HEK293 (cell line): ENCODE data around the gene PRICKLE1.

Experiments
- CTCF ChIA-PET: fragments of 350-600 bp; formaldehyde crosslinking; extraction: SDS; loops from one replicate; lab custom pipeline; 2021; ENCODE audit warnings: antibody characterized with exemption; lab: Yijun Ruan, JAX
- POLR2A ChIA-PET: fragments of 300-600 bp; formaldehyde crosslinking; extraction: SDS; loops from one replicate; lab custom pipeline; 2020; ENCODE audit warnings: antibody characterized with exemption, inconsistent platforms; lab: Yijun Ruan, JAX
- H3K27ac ChIP-seq: fragments of 200-500 bp; sonication (Bioruptor generic); 2 replicates; pipeline ENCODE4 v1.5.1; 2014; ENCODE audit warnings: low read depth, low read length, control low read depth, inconsistent platforms; ENCODE audit errors: extremely low read depth
- H3K36me3 ChIP-seq, 2 experiments: fragments of 200-500 bp in 1 of 2; sonication (Bioruptor generic) in 1 of 2; 1 replicate in 1 of 2; 2 replicates in 1 of 2; pipeline ENCODE4 v1.5.1; 2014 to 2017; ENCODE audit warnings: inconsistent platforms in 2 of 2, low read length in 2 of 2; ENCODE audit not compliant: control insufficient read depth in 2 of 2, insufficient read depth in 1 of 2
- H3K4me1 ChIP-seq: fragments of 200-500 bp; sonication (Bioruptor generic); 2 replicates; pipeline ENCODE4 v1.5.1; 2014; ENCODE audit warnings: mild to moderate bottlenecking, low read length, inconsistent platforms; ENCODE audit not compliant: control insufficient read depth, insufficient read depth
- H3K4me3 ChIP-seq: 2 replicates; pipeline ENCODE4 v1.5.1; 2011; ENCODE audit warnings: low read depth, mild to moderate bottlenecking, control low read depth, low read length, moderate library complexity
- H3K9me3 ChIP-seq: fragments of 200-500 bp; sonication (Bioruptor generic); 2 replicates; pipeline ENCODE4 v1.5.1; 2014; ENCODE audit warnings: low read depth, low read length, inconsistent platforms; ENCODE audit not compliant: control insufficient read depth, insufficient read depth
- AEBP2 ChIP-seq: fragments of 450-650 bp; formaldehyde crosslinking; IDR thresholded peaks from 2 replicates; pipeline ENCODE4 v1.5.1; 2016; ENCODE audit warnings: missing biosample characterization, missing genetic modification characterization, borderline replicate concordance
- INSM2 ChIP-seq: fragments of 450-650 bp; formaldehyde crosslinking; IDR thresholded peaks from 2 replicates; pipeline ENCODE4 v1.5.1; 2016; ENCODE audit warnings: missing biosample characterization, missing genetic modification characterization
- OSR2 ChIP-seq: fragments of 450-650 bp; formaldehyde crosslinking; IDR thresholded peaks from 2 replicates; pipeline ENCODE4 v1.5.1; 2016; ENCODE audit warnings: missing biosample characterization, missing genetic modification characterization
- PRDM6 ChIP-seq: fragments of 450-650 bp; formaldehyde crosslinking; IDR thresholded peaks from 2 replicates; pipeline ENCODE4 v1.5.1; 2017; ENCODE audit warnings: missing biosample characterization, missing genetic modification characterization
- SETDB1 ChIP-seq: IDR thresholded peaks from one replicate; pipeline ENCODE4 v1.6.1; 2017; ENCODE audit warnings: mild to moderate bottlenecking, low read length, moderate library complexity, mixed read lengths; ENCODE audit not compliant: insufficient read length
- TRIM28 ChIP-seq: IDR thresholded peaks from 2 replicates; pipeline ENCODE4 v1.6.1; 2011; ENCODE audit warnings: low read length, control low read depth, borderline replicate concordance
- WT1 ChIP-seq: fragments of 450-650 bp; formaldehyde crosslinking; IDR thresholded peaks from 2 replicates; pipeline ENCODE4 v1.5.1; 2016; ENCODE audit warnings: missing biosample characterization, missing genetic modification characterization
- ZBTB17 ChIP-seq: fragments of 450-650 bp; formaldehyde crosslinking; IDR thresholded peaks from 2 replicates; pipeline ENCODE4 v1.5.1; 2016; ENCODE audit warnings: missing biosample characterization, missing genetic modification characterization
- ZBTB44 ChIP-seq: fragments of 450-650 bp; IDR thresholded peaks from 2 replicates; pipeline ENCODE4 v1.5.1; 2018; ENCODE audit warnings: missing biosample characterization, mild to moderate bottlenecking, missing genetic modification characterization
- ZNF302 ChIP-seq: fragments of 450-650 bp; formaldehyde crosslinking; IDR thresholded peaks from 2 replicates; pipeline ENCODE4 v1.5.1; 2016; ENCODE audit warnings: missing biosample characterization, missing genetic modification characterization, low read depth
- ZNF423 ChIP-seq: fragments of 450-650 bp; formaldehyde crosslinking; IDR thresholded peaks from 2 replicates; pipeline ENCODE4 v1.5.1; 2016; ENCODE audit warnings: missing biosample characterization, missing genetic modification characterization
- ZNF501 ChIP-seq: fragments of 450-650 bp; formaldehyde crosslinking; IDR thresholded peaks from 2 replicates; pipeline ENCODE4 v1.5.1; 2016; ENCODE audit warnings: missing biosample characterization, missing genetic modification characterization
- ZNF521 ChIP-seq: fragments of 450-650 bp; formaldehyde crosslinking; IDR thresholded peaks from 2 replicates; pipeline ENCODE4 v1.5.1; 2017; ENCODE audit warnings: missing biosample characterization, mild to moderate bottlenecking, missing genetic modification characterization
- ZNF560 ChIP-seq: fragments of 450-650 bp; formaldehyde crosslinking; IDR thresholded peaks from 2 replicates; pipeline ENCODE4 v1.5.1; 2017; ENCODE audit warnings: missing biosample characterization, missing genetic modification characterization, borderline replicate concordance

Gene PRICKLE1

GRCh38 chr12:42446761-42447160 lies 142.8 kb downstream of the PRICKLE1 start:
- H3K27ac ChIP-seq = no peak overlapping the region; the same call in 1 of the 2 replicates
- ChIA-PET CTCF (no interaction called here), POLR2A (no interaction called here)
- peaks cover 0 to 26% of the 10 kb centered on the region in 2 experiments; a peak in 2 of 3 replicates for H3K36me3 ChIP-seq
- peak; percentile 93 for TF ChIP-seq WT1 (tag by site-specific recombination)
- peak; percentile 44 for TF ChIP-seq SETDB1
- TF ChIP-seq PRDM6 (tag by site-specific recombination) = peak; percentile 27; the same call in 1 of the 2 replicates
- peak; percentile 47; the same call in 1 of the 2 replicates for TF ChIP-seq INSM2 (tag by site-specific recombination)
- no peak for TF ChIP-seq ZBTB44 (tag by site-specific recombination)
- peak; percentile 46 for TF ChIP-seq OSR2 (tag by site-specific recombination)
- no peak for TF ChIP-seq ZNF302
- peak; percentile 48; the same call in 1 of the 2 replicates for TF ChIP-seq TRIM28
- H3K4me1 ChIP-seq = peaks cover 6% of the 10 kb centered on the region
- H3K9me3 ChIP-seq = no peaks in the 10 kb centered on the region
- H3K4me3 ChIP-seq = no peak overlapping the region

GRCh38 chr12:42445891-42446290 lies 143.7 kb downstream of the PRICKLE1 start:
- TF ChIP-seq OSR2 (tag by site-specific recombination) (no peak), ZNF501 (tag by site-specific recombination) (no peak), ZBTB17 (no peak), ZNF521 (no peak), AEBP2 (tag by site-specific recombination) (no peak), ZNF560 (tag by site-specific recombination) (no peak)
- Histone ChIP-seq H3K36me3 (peaks cover 0 to 33% of the 10 kb centered on the region in 2 experiments; a peak in 1 of 3 replicates), H3K9me3 (no peaks in the 10 kb centered on the region), H3K27ac (no peak overlapping the region), H3K4me3 (no peak overlapping the region), H3K4me1 (peaks cover 6% of the 10 kb centered on the region)
- CTCF ChIA-PET = interaction anchor here (0.6 kb wide), 1 partner anchor 23 kb away, joined by 3 read pairs; no protein-coding TSS in a partner anchor
- POLR2A ChIA-PET = no interaction called here

- Histone ChIP-seq H3K36me3 (peaks cover 0 to 34% of the 10 kb centered on the region in 2 experiments; a peak in 1 of 3 replicates), H3K4me3 (no peak overlapping the region), H3K9me3 (no peaks in the 10 kb centered on the region), H3K27ac (no peak overlapping the region), H3K4me1 (peaks cover 6% of the 10 kb centered on the region)
- ChIA-PET POLR2A (no interaction called here), CTCF (no interaction called here)
- TF ChIP-seq SETDB1 (peak; percentile 92), ZNF423 (tag by site-specific recombination) (no peak)
Measured at GRCh38 chr12:42444192-42444943, 145.2 kb downstream of the PRICKLE1 start.
